Suprapubic skin (tissue), 4 donors: Measurements from ENCODE around the gene ELOF1. TPM values are rescaled to one million over a fixed set of nuclear protein-coding genes. Genes with fewer than 3 reads are reported as not detected.

Source experiments
- DNase-seq, 2 donors: peaks; one replicate each; pipeline ENCODE4 v3.0.0-alpha.2; 2019; ENCODE audit warnings: low spot score in 2 of 2
- H3K27ac ChIP-seq: fragments of 200-600 bp; sonication (generic); one replicate; pipeline ENCODE4 v1.5.1; 2019
- H3K27me3 ChIP-seq: fragments of 200-600 bp; sonication (generic); one replicate; pipeline ENCODE4 v1.5.1; 2019
- H3K36me3 ChIP-seq: fragments of 200-600 bp; sonication (generic); one replicate; pipeline ENCODE4 v1.5.1; 2019
- H3K4me1 ChIP-seq: fragments of 200-600 bp; sonication (generic); one replicate; pipeline ENCODE4 v1.5.1; 2019
- H3K4me3 ChIP-seq: fragments of 200-600 bp; sonication (generic); one replicate; pipeline ENCODE4 v1.5.1; 2019; ENCODE audit warnings: mild to moderate bottlenecking
- H3K9me3 ChIP-seq: fragments of 200-600 bp; sonication (generic); one replicate; pipeline ENCODE4 v1.5.1; 2019
- CTCF ChIP-seq, 2 donors: fragments of 200-600 bp in 1 of 2; fragments of 450-650 bp in 1 of 2; sonication (generic) in 1 of 2; IDR thresholded peaks; one replicate each; pipeline ENCODE4 v1.5.1; 2016 to 2019; ENCODE audit warnings: antibody characterized with exemption in 2 of 2, mild to moderate bottlenecking in 1 of 2, moderate library complexity in 1 of 2
- EP300 ChIP-seq: sonication (generic); formaldehyde crosslinking; IDR thresholded peaks from one replicate; pipeline ENCODE4 v1.6.1; 2017; ENCODE audit warnings: antibody characterized with exemption
- POLR2A ChIP-seq, 2 donors: fragments of 450-650 bp; IDR thresholded peaks; one replicate each; pipeline ENCODE4 v1.6.1; 2017; ENCODE audit warnings: antibody characterized with exemption in 2 of 2, mild to moderate bottlenecking in 2 of 2, moderate library complexity in 2 of 2
- POLR2AphosphoS5 ChIP-seq, 3 donors: sonication (generic); formaldehyde crosslinking; IDR thresholded peaks; one replicate each; pipeline ENCODE4 v1.6.1; 2017; ENCODE audit warnings: antibody characterized with exemption in 3 of 3
- WGBS: methylation state at CpG from one replicate; pipeline ENCODE4 v1.1.5; 2018; 5-methylcytosine and 5-hydroxymethylcytosine counted together
- total RNA-seq, 4 donors: library from RNA; depleted of rRNA; stranded (reverse); fragments of >200 nt; gene quantifications; one replicate each; pipeline ENCODE4 v1.1.0, GENCODE V29; 2016

Gene ELOF1
- total RNA-seq, 4 donors from 2014 or later: 30.6 to 55.3 (median 41.1) TPM

GRCh38 chr19:11587302-11587974 is 28.4 kb upstream of the ELOF1 start:
- no peaks in the 10 kb centered on the region for H3K27me3 ChIP-seq
- H3K4me1 ChIP-seq: peaks cover 7% of the 10 kb centered on the region
- H3K4me3 ChIP-seq: peak overlapping the region; percentile 12
- H3K36me3 ChIP-seq: no peaks in the 10 kb centered on the region
- DNase-seq: peak; percentile 80 to 85
- WGBS: 3% methylated on average over 7 of the region's 7 CpGs
- H3K9me3 ChIP-seq: no peaks in the 10 kb centered on the region
- H3K27ac ChIP-seq: no peak overlapping the region
- no peak for TF ChIP-seq POLR2AphosphoS5 (IDR thresholded peaks at IDR 0.05)
- TF ChIP-seq CTCF (IDR thresholded peaks at IDR 0.05): peak; percentile 90 to 91

DNA sequence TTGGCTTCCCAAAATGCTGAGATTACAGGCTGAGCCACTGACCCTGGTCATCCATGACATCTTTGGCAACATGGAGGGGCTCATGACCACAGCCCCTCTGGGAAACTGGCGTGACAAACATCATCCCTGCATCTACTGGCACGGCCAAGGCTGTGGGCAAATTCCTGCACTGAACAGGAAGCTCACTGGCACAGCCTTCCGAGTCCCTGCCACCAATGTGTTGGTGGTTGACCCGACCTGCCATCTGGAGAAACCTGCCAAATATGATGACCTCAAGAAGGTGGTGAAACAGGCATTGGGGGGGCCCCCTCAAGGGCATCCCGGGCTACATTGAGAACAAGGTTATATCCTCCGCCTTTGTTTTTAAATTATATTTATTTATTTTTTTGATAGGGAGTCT is 27.3 kb upstream of the ELOF1 start:
- Histone ChIP-seq H3K27me3 (no peaks in the 10 kb centered on the region), H3K36me3 (no peaks in the 10 kb centered on the region), H3K27ac (no peak overlapping the region), H3K4me3 (no peak overlapping the region), H3K9me3 (no peaks in the 10 kb centered on the region), H3K4me1 (peaks cover 13% of the 10 kb centered on the region)
- 48% methylated on average over 6 of the region's 6 CpGs for WGBS
- TF ChIP-seq CTCF (IDR thresholded peaks at IDR 0.05) (no peak), POLR2A (IDR thresholded peaks at IDR 0.05) (no peak), EP300 (no peak), POLR2AphosphoS5 (IDR thresholded peaks at IDR 0.05) (no peak)
- no peak for DNase-seq

DNA sequence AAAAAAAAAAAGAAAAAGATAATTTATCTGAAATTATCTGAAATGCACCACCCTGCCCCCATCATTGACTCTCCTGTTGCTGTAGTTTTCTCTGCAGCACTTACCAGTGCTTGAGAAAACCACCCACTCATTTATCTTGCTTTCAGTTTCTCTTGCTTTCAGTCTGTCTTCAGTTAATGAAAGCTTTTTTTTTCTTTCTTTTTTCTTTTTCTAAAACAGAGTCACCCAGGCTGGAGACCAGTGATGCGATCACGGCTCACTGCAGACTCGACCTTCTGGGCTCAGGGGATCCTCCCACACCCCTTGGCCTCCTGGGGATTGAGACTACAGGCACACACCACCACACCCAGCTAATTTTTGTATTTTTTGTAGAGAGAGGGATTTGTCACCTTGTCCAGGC is 22.7 kb upstream of the ELOF1 start:
- Histone ChIP-seq H3K27me3 (peaks cover 3% of the 10 kb centered on the region), H3K4me3 (no peak overlapping the region), H3K36me3 (no peaks in the 10 kb centered on the region), H3K9me3 (no peaks in the 10 kb centered on the region), H3K27ac (peak overlapping the region; percentile 46), H3K4me1 (peaks cover 37% of the 10 kb centered on the region)
- TF ChIP-seq CTCF (IDR thresholded peaks at IDR 0.05) (no peak), POLR2AphosphoS5 (IDR thresholded peaks at IDR 0.05) (no peak), EP300 (no peak), POLR2A (IDR thresholded peaks at IDR 0.05) (no peak)
- WGBS: 34% methylated on average over 3 of the region's 3 CpGs
- DNase-seq: no peak

DNA sequence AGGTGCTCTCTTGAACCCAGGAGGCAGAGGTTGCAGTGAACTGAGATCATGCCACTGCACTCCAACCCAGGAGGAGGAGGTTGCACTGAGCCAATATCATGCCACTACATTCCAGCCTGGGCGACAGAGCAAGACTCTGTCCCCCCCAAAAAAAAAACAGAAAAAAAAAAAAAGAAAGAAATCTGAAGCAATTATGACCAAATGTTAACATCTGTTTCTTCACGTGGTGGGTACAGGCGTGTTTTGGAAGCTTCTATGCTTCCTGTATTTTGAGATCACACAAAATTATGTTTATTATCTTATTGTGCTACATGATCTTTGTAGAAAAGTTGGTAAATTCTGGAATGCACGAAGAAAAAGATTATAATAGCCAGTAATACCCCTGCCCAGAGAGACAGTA is 21.1 kb upstream of the ELOF1 start:
- peaks cover 3% of the 10 kb centered on the region for H3K27me3 ChIP-seq
- WGBS: 73% methylated on average over 4 of the region's 4 CpGs
- H3K36me3 ChIP-seq: no peaks in the 10 kb centered on the region
- peaks cover 37% of the 10 kb centered on the region for H3K4me1 ChIP-seq
- no peak for DNase-seq
- H3K27ac ChIP-seq: peak overlapping the region; percentile 52
- TF ChIP-seq POLR2A (IDR thresholded peaks at IDR 0.05): no peak
- no peak for TF ChIP-seq CTCF (IDR thresholded peaks at IDR 0.05)
- TF ChIP-seq POLR2AphosphoS5 (IDR thresholded peaks at IDR 0.05): no peak
- no peak for TF ChIP-seq EP300
- no peak overlapping the region for H3K4me3 ChIP-seq
- no peaks in the 10 kb centered on the region for H3K9me3 ChIP-seq

DNA sequence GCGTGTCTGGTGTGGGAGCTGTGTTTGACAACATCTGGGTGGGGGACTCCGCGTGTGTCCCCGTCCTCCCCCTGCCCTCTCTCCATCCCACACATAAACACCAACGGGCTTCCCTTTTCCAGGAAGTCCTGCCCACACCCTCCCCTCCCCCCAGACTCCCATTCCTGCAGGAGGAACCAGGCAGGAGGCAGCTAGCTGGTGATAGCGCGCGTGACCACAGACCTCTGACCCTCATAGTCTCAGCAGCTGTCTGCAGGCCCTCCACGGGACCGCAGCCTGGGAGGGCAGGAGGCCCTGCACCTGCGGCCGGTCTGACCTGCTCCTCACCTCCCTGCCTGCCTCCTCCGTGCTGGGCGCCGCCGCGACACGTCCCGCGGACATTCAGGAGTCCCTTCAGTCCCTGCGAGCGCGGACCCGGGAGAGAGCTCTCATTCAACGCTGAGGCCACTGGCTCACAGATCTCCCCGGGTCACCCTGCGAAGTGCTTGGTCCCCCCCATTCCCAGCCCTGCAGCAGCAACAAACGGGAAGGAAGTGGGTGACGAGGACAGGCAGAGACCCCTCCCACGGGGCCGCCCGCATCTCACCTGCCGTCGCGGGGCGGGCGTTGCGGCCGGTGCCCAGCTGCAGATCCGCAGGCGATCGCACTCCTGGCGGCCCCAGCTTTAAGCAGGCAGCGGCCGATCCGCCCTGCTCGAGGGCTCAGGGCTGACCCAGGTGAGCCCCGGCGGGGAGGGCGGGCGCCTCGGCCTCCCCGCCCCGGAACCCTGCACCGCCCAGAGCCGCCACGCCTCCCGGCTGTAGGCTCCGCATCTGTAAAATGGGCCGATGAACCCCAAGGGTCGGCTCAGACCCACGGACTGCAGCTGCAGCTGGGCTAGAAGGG is 19.5 kb upstream of the ELOF1 start:
- no peaks in the 10 kb centered on the region for H3K36me3 ChIP-seq
- peak overlapping the region; percentile 65 for H3K27ac ChIP-seq
- no peak for DNase-seq
- no peaks in the 10 kb centered on the region for H3K9me3 ChIP-seq
- TF ChIP-seq POLR2A (IDR thresholded peaks at IDR 0.05) (no peak), POLR2AphosphoS5 (IDR thresholded peaks at IDR 0.05) (no peak), CTCF (IDR thresholded peaks at IDR 0.05) (no peak), EP300 (no peak)
- peak overlapping the region; percentile 53 for H3K4me3 ChIP-seq
- 12% methylated on average over 15 of the region's 62 CpGs for WGBS
- H3K27me3 ChIP-seq: peaks cover 3% of the 10 kb centered on the region
- peaks cover 37% of the 10 kb centered on the region for H3K4me1 ChIP-seq
